HG03439 (cell line): ENCODE data around the gene LGALS3BP.

Source experiments
- ATAC-seq: cut with Tn5 transposase; IDR thresholded peaks from one replicate; pipeline ENCODE4 v1.9.1; 2021; ENCODE audit warnings: mild to moderate bottlenecking, moderate library complexity; ENCODE audit not compliant: unreplicated experiment

LGALS3BP gene

GRCh38 chr17:78986048-78986648 lies 6.4 kb upstream of the LGALS3BP start:
- ATAC-seq, result no peak

- ATAC-seq, result no peak
Measured at GRCh38 chr17:78985395-78985794, 5.7 kb upstream of the LGALS3BP start.

DNA sequence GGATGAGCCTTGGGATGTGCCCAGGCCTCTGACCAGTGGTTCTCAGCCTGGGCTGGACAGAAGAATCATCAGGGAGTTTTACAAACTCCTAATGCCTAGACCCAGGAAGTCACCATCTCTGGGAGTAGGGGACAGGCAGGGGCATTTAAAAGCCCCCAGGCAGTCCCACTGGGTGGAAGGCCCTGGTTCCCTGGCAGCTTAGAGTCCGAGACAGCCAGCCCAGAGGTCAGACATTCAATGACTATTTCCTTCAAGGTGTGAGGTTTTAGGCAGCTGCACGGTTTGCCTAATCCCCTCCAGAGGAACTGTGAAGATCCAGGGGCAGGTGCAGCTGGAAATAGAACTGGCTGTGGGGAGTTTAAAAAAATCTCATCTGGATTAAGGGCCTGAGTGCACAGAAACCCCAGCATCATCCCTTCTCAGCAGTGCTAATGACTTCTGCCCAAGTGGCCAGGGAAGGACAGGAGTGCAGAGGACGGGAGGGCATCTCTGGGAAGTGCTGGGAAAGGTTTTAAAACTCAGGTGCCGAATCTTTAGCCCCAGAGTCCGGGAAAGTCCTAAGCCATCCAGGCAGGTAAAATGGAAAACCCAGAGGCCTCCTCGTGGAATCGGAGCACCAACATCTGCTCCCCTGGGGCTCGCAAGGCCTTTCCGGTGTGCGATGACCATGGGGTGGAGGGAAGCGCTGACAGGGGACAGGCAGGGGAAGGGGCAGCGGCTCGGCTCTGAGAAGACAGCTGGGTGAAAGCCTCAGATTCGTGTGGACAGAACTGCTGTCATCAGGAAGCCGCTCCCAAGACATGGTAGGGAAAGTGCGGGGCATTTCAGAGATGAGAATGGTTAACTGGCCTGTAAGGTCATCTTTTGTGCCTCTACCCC lies 1.5 kb upstream of the LGALS3BP start:
- ATAC-seq, result no peak

- no peak for ATAC-seq
Measured at GRCh38 chr17:78980624-78980972, 875 bp upstream of the LGALS3BP start.

DNA sequence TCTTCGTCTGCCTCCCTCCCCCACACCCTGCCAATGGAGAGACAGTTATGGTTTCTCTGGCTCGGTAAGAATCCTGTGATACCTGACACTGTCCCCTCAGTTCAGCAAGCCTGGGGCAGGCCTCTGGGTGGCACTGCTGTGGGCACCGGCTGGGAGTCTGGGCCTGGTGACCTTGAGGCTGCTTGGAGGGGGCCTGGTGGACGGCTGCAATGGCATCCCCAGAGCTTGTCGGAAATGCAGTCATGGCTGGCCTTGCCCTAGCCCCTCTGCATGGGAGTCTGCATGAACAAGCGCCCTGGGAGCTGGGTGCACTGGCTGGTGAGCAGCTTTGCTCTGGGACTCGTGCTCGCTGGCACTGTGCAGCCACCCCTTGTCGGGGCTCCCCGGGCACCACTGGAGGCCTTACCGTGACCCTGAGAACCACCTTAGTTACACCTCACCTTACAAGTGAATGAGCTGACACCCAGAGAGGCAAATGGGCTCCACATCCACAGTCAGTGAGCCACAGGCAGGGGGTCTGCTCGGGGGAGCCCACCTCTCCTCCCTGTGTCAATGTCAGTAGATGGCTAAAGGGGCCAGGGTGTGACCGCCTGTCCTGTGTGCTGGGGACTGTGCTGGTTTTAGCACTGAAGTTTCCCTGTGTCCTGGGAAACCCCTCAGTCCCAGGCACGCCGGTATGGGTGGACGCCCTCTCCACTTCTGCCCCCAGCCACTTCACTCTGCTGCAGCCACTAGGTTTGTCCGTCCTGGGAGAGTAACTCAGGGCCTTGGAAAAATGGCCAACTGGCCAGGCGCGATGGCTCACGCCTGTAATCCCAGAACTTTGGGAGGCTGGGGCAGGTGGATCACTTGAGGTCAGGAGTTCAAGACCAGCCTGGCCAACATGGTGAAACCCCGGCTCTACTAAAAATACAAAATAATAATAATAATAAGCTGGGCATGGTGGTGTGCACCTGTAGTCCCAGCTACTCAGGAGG lies 1.4 kb downstream of the LGALS3BP start:
- ATAC-seq, result no peak

GRCh38 chr17:78977681-78977943 lies 2.1 kb downstream of the LGALS3BP start:
- no peak for ATAC-seq

DNA sequence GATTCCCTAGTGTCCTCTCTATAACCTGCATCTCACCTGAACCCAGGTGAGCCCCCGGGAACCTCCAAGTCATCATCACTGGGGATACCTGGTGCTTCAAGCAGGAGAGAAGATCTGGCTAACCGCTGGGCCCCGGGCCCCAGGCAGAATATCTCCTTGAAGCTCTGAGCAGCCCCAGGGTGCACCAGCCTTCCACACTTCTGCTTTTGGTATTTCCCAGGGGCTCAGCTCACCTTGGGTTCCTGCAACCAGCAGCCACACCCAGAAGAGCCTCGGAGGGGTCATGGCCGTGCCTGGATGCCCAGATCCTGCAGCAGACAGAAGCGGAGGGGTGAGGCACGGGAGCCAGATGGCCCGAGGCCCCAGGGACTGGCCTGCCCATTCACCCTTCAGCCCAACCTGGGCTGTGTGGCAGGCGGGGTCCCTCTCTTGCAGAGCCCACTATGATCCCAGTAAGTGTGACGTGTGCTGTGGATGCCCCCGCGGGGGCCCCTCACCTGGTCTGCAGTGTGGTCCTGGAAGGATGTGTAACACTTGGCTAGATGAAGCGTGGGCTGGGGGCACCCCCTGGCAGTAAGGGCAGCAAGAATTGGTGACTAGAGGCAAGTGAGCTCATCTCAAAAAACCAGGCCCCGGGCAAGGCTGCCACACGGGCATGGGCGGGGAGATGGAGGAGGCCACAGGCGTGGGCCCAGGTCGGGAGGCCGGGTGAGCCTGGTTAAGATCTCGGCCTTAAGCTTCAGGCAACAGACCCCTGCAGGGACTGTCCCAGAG lies 2.6 kb downstream of the LGALS3BP start:
- no peak for ATAC-seq

DNA sequence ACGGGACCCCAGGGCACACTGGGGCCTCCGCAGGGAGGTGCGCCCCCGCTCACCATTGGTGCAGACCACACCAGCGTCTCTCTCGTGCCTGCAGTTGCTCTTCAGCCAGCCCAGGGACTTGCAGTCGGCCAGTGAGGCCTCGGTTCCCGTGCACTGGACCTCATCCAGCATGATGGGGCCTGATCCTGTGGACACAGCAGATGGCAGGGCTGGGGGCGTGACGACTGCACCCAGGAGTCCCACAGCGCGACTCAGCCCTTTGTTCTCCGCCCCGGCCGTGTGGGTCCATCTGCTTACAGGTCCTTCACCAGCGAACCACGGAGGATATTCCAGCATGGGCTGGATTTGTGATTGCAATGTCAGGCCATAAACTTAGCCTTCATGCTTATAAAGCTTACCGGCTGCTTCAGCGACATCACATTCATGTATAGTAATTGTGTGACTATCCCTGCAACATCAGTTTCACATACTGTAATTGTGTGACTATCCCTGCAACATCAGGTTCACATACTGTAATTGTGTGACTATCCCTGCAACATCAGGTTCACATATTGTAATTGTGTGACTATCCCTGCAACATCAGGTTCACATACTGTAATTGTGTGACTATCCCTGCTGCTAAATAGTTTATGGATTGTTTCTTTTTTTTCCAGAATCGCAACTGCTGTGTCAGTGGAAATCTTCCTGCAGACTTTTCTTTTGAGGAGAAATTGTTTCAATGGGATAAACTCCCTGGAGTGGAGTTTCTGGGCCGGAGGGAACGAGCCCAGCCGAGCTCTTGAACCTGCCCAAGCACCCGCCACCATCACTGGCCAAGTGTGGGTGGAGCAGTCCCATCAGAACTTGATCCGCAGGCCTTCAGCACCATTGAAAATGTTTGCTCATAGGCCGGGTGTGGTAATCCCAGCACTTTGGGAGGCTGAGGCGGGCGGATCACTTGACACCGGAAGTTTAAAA lies 4.8 kb downstream of the LGALS3BP start:
- ATAC-seq, result no peak

DNA sequence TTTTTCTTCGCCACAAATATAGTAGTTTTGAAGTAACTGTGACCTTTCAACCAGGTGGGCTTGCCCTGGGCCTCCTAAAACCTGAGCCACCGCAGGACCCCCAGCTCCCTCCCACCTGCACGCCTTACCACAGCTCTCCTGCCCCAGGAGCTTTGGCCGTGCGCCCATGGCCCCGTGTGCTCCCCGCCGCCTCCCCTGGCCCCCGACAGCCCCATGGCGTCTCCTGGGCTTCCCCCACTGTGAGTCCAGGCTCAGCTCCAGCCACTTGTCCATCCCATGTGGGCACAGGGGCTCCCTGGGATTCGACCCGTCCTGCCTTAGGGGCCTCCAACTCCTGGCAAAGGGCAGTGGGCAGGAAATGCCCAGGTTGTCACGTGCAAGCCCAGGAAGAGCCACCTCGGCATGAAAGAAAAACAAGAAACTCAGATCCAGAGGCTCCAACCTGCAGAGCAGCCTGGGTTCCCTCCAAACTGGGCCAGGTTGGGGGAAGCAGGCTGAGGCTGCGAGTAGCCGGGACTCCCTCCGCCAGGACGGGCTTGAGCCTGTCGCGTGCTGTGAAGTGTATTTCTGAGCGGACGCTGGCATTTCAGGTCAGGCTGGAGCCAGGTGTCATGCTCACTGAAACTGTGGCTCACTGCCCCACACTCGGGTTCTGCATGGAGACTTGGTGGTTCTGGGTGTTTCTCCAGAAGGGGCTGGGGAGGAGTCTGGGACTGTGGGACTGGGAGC lies 5.8 kb downstream of the LGALS3BP start:
- no peak for ATAC-seq

DNA sequence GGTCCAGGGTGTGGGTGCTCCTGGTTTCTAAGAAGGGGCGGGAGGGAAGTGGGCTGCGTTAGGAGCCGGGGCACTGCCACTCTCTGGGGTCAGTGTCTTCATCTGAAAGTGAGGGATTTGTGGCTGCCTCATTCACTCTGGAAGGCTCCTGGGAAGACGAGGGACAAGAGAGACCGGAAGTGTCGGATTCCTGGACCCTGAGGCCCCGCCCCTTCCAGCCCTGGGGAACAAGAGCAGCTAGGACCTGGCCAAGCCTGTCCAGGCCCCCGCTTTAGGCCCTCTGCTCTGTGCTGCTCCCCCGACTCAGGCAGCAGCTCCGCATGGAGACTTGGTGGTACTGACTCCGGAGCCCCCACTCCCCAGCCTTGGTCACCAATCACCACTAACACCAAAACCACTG lies 6.5 kb downstream of the LGALS3BP start:
- ATAC-seq, result no peak

DNA sequence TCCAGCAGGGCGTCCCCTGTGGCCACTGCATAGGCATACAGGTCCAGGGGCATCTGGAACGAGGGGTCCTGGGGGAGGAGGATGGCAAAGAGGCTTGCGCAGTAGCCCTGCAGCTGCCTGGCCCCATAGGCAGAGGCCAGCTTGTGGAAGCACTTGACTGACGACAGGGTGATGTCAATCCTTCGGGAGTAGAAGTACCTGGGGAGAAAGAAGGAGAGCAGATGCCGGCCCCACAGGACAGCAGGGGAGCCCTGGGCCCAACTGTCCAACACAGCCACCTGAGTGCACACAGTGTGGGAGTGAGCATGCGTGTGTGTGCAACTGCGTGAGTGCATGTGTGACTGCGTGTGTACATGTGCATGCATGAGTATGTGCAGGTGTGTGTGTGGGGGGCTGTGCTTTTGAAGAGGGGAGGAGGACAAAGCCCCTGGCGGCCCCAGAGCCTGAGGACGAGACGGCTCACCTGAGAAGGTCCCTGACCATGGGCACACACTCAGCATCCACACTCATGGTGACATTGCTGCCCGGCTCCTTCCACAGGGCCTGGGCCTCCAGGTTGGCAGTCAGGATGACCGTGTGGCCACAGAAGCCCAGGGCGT lies 7.1 kb downstream of the LGALS3BP start:
- ATAC-seq, result no peak

GRCh38 chr17:78971756-78972506 lies 7.8 kb downstream of the LGALS3BP start:
- no peak for ATAC-seq

DNA sequence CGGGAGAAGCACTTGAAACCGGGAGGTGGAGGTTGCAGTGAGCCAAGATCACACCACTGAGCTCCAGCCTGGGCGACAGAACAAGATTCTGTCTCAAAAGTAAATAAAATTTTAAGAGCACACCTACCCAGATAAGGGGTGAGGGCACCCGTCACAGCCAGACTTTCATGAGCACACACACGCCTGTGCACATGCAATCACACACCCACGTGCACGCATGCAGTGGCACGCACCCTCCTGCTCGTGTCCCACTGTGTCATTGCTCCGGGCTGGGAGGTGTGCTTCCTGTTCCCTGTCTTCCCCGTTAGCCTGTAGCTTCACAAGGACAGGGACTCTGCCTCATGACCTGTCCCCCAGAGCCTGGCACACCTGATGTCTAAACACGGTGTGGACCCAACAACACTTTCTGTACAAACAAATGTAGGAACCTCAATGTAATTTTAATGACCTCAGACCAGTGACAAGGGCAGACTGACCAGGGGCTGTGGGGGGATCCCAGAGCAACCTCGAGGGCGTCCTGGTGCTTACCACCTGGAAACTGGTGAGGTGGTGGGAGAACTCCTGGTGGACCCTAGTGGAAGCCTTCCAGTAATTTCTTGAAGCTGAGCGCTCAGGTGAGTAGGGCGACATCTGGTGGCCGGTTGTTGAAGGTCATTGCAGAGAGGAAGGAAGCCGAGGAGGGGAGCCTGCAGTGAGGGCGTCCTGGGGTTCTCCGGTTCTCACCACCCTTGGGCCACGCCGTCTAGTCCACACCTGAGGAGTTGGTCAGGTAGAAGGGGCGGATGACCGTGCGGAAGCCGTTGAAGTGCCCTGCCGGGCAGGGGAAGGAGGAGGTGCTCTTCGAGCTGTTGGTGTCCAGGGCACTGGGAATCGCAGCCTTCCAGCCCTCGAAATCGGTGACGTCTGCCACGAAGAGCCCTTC lies 8.6 kb downstream of the LGALS3BP start:
- ATAC-seq, result no peak

DNA sequence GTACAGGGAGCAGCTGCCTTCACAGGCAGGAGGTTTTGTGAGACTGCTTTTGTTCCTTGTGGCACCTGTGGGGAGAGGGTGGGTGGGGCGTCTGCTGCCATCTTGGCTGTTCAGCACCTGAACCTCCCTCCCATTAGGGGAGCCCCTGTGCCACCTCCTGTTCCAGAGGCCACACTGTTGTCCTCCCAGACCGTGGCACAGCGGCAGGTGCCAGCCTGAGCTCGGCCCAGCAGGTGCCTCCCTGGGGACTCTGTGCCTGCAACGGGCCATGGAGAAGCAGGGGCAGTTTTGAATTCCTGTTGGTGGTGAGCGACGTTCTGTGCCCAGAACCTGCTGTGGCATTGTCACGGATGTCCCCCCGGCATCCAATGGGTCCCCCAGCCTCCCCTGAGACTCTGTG lies 9.9 kb downstream of the LGALS3BP start:
- ATAC-seq, result no peak

GRCh38 chr17:78967782-78968362 lies 11.9 kb downstream of the LGALS3BP start:
- ATAC-seq, result no peak

- ATAC-seq, result no peak
Measured at GRCh38 chr17:78966910-78967600, 12.7 kb downstream of the LGALS3BP start.
